BJ (cell line): Measurements from ENCODE around the gene ELFN1. TPM values are rescaled to one million over a fixed set of nuclear protein-coding genes. Genes with fewer than 3 reads are reported as not detected.

Experiments
- CTCF ChIA-PET: fragments of 350-600 bp; formaldehyde crosslinking; extraction: SDS; loops from one replicate; lab custom pipeline; 2021; ENCODE audit warnings: antibody characterized with exemption, inconsistent platforms; lab: Yijun Ruan, JAX
- POLR2A ChIA-PET: fragments of 300-600 bp; sonication (Branson Sonifier 250); formaldehyde crosslinking; extraction: SDS; loops from one replicate; lab custom pipeline; 2021; ENCODE audit warnings: antibody characterized with exemption; lab: Charles Lee
- DNase-seq: peaks from one replicate; pipeline ENCODE4 v3.0.0-alpha.2; 2011; ENCODE audit warnings: low read depth
- H3K27me3 ChIP-seq: 2 replicates; pipeline ENCODE4 v1.6.0; 2011; ENCODE audit warnings: low read length; ENCODE audit not compliant: control insufficient read depth, insufficient read depth
- H3K36me3 ChIP-seq: 2 replicates; pipeline ENCODE4 v1.5.1; 2011; ENCODE audit warnings: low read length; ENCODE audit not compliant: control insufficient read depth, insufficient read depth
- H3K4me3 ChIP-seq: 2 replicates; pipeline ENCODE4 v1.5.1; 2011; ENCODE audit warnings: low read depth, mild to moderate bottlenecking, control low read depth, low read length
- CTCF ChIP-seq: IDR thresholded peaks from 2 replicates; pipeline ENCODE4 v1.5.1; 2011; ENCODE audit warnings: low read depth, mild to moderate bottlenecking, control low read depth, inconsistent platforms, low read length, moderate library complexity; ENCODE audit not compliant: insufficient read depth
- polyA minus RNA-seq: library from RNA; depleted of rRNA, polyadenylated mRNA; stranded (reverse); fragments of >200 nt; gene quantifications from 2 replicates; pipeline ENCODE4 v1.2.3, GENCODE V29; 2011; rRNA and poly(A)+ RNA removed
- polyA plus RNA-seq: library from polyadenylated mRNA; depleted of rRNA; stranded (reverse); fragments of >200 nt; gene quantifications from 2 replicates; pipeline ENCODE4 v1.2.3, GENCODE V29; 2011; rRNA removed

Gene ELFN1
- polyA plus RNA-seq: 0.99 and 1.7 TPM in 2 replicates
- 0.87 and 0.90 TPM in 2 replicates for polyA minus RNA-seq

- no peak for TF ChIP-seq CTCF
- H3K36me3 ChIP-seq: no peaks in the 10 kb centered on the region
- ChIA-PET POLR2A (no interaction called here), CTCF (no interaction called here)
- H3K27me3 ChIP-seq: peaks cover 12% of the 10 kb centered on the region; the same call in 1 of the 2 replicates
- DNase-seq: no peak
- peak within 1 kb of the TSS; percentile 31 for H3K4me3 ChIP-seq
These were observed at the start of gene ELFN1 for GRCh38 chr7:1669954-1670893. TSS of gene ELFN1 (plus strand) at chr7:1670277. CDS start at chr7:1744597, 74,320 bp downstream.

- CTCF ChIA-PET: interaction anchor here (1.2 kb wide), 1 partner anchor 43 kb away, joined by 3 read pairs; no protein-coding TSS in a partner anchor
- peaks cover 6% of the 10 kb centered on the region for H3K27me3 ChIP-seq
- H3K4me3 ChIP-seq: no peak overlapping the region
- POLR2A ChIA-PET: no interaction called here
- DNase-seq: no peak
- H3K36me3 ChIP-seq: no peaks in the 10 kb centered on the region
- TF ChIP-seq CTCF: no peak
These were observed 49.2 kb upstream of the ELFN1 start for GRCh38 chr7:1620835-1621234.

- ChIA-PET CTCF (interaction anchor here (1.2 kb wide), 1 partner anchor 42 kb away, joined by 3 read pairs; no protein-coding TSS in a partner anchor), POLR2A (no interaction called here)
- Histone ChIP-seq H3K36me3 (no peaks in the 10 kb centered on the region), H3K4me3 (no peak overlapping the region), H3K27me3 (peaks cover 5% of the 10 kb centered on the region)
- no peak for DNase-seq
- TF ChIP-seq CTCF: no peak
These were observed 48.4 kb upstream of the ELFN1 start for GRCh38 chr7:1621718-1622117.

- POLR2A ChIA-PET: no interaction called here
- CTCF ChIA-PET: no interaction called here
- H3K4me3 ChIP-seq: no peak overlapping the region
- DNase-seq: no peak
- no peaks in the 10 kb centered on the region for H3K36me3 ChIP-seq
- H3K27me3 ChIP-seq: 0 out of 2 replicates have a peak, but pooled peaks cover 3% of the 10 kb centered on the region
- no peak for TF ChIP-seq CTCF
These were observed 47.6 kb upstream of the ELFN1 start for GRCh38 chr7:1622441-1622840.

- no peak for TF ChIP-seq CTCF
- ChIA-PET POLR2A (no interaction called here), CTCF (interaction anchor here (1.1 to 2.3 kb wide), 2 partner anchors 12 to 14 kb away, joined by 3 to 7 read pairs; no protein-coding TSS in a partner anchor)
These were observed 46.3 kb upstream of the ELFN1 start for GRCh38 chr7:1623810-1624209.

More at GRCh38 chr7:1623810-1624209, 46.3 kb upstream of the ELFN1 start:
- Histone ChIP-seq H3K36me3 (no peaks in the 10 kb centered on the region), H3K27me3 (0 out of 2 replicates have a peak, but pooled peaks cover 3% of the 10 kb centered on the region), H3K4me3 (no peak overlapping the region)
- DNase-seq: no peak
